Osteoblast (primary cell): ENCODE data around the gene GDF15. TPM values are rescaled to one million over a fixed set of nuclear protein-coding genes. Genes with fewer than 3 reads are reported as not detected.
"Not testable (repeated sequence)": the region's sequence is repeated elsewhere in the genome, so short reads cannot be mapped to it uniquely, and the experiment has no call there.

ENCODE experiments used
- DNase-seq: peaks from one replicate; pipeline ENCODE4 v3.0.0; 2011; ENCODE audit warnings: low spot score, mixed read lengths; ENCODE audit not compliant: insufficient read length; ENCODE audit errors: missing footprints
- H2AFZ ChIP-seq: 2 replicates; pipeline ENCODE4 v1.6.0; 2011; ENCODE audit warnings: mild to moderate bottlenecking, low read length
- H3K27ac ChIP-seq: 2 replicates; pipeline ENCODE4 v1.5.1; 2011; ENCODE audit warnings: mild to moderate bottlenecking, low read depth, low read length, moderate library complexity
- H3K27me3 ChIP-seq: 2 replicates; pipeline ENCODE4 v1.6.0; 2012; ENCODE audit warnings: mild to moderate bottlenecking, control low read depth, inconsistent platforms, low read length, moderate library complexity; ENCODE audit not compliant: insufficient read depth
- H3K36me3 ChIP-seq: 2 replicates; pipeline ENCODE4 v1.5.1; 2011; ENCODE audit warnings: mild to moderate bottlenecking, low read length, control low read depth, moderate library complexity; ENCODE audit not compliant: insufficient read depth
- H3K4me1 ChIP-seq: 2 replicates; pipeline ENCODE4 v1.5.1; 2011; ENCODE audit warnings: mild to moderate bottlenecking, low read length, control low read depth, moderate library complexity; ENCODE audit not compliant: insufficient read depth
- H3K4me2 ChIP-seq: 2 replicates; pipeline ENCODE4 v1.6.0; 2011; ENCODE audit warnings: mild to moderate bottlenecking, low read length; ENCODE audit not compliant: insufficient read depth
- H3K4me3 ChIP-seq: fragments of 200-600 bp; sonication (generic); 3 replicates; pipeline ENCODE4 v1.5.1; 2012; ENCODE audit warnings: mild to moderate bottlenecking, low read length, inconsistent platforms; ENCODE audit not compliant: insufficient read depth
- H3K79me2 ChIP-seq: 2 replicates; pipeline ENCODE4 v1.6.0; 2012; ENCODE audit warnings: mild to moderate bottlenecking, low read length, control low read depth, inconsistent platforms; ENCODE audit not compliant: insufficient read depth
- H3K9me3 ChIP-seq: 2 replicates; pipeline ENCODE4 v1.5.1; 2011; ENCODE audit warnings: low read depth, low read length, control low read depth
- H4K20me1 ChIP-seq: 2 replicates; pipeline ENCODE4 v1.6.0; 2012; ENCODE audit warnings: mild to moderate bottlenecking, low read length, control low read depth; ENCODE audit not compliant: insufficient read depth
- CTCF ChIP-seq: IDR thresholded peaks from 2 replicates; pipeline ENCODE4 v1.5.1; 2011; ENCODE audit warnings: mild to moderate bottlenecking, low read depth, low read length, moderate library complexity; ENCODE audit errors: extremely low read depth
- total RNA-seq: library from RNA; depleted of rRNA; stranded (reverse); fragments of >200 nt; gene quantifications from 2 replicates; pipeline ENCODE4 v1.2.3, GENCODE V29; 2012

Gene GDF15
- total RNA-seq, 1 donor, result 74.2 TPM

DNA sequence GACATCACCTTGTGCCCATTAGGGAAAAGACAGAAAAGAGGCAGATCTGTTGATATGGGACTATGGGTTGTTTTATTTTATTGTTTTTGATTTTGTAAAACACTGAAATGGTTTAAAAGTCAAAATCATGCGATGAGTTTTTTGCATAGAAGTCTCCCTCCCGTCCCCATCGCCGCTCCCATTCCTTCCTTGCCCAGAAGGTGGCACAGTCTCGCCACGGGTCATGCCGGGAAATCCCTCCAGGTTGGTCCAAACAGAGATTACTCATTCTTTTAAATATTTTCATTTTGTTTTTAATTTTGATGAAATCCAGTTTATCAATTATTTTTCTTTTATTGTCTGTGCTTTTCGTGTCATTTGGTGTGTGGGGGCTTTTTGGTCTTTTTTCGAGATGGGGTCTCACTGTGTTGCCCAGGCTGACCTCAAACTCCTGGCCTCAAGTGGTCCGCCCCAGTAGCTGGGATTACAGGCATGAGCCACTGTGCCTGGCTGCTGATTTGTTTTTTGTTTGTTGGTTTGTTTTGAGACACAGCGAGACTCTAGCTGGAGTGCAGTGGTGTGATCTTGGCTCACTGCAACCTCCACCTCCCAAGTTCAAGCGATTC lies 36.3 kb upstream of the GDF15 start:
- Histone ChIP-seq H3K27ac (no peak overlapping the region), H4K20me1 (no peaks in the 10 kb centered on the region), H3K79me2 (no peaks in the 10 kb centered on the region), H3K36me3 (no peaks in the 10 kb centered on the region), H2AFZ (no peak overlapping the region), H3K27me3 (no peaks in the 10 kb centered on the region), H3K9me3 (no peaks in the 10 kb centered on the region), H3K4me2 (no peak overlapping the region), H3K4me3 (no peak overlapping the region), H3K4me1 (no peaks in the 10 kb centered on the region)
- peak; percentile 96 for DNase-seq
- peak; percentile 94 for TF ChIP-seq CTCF

DNA sequence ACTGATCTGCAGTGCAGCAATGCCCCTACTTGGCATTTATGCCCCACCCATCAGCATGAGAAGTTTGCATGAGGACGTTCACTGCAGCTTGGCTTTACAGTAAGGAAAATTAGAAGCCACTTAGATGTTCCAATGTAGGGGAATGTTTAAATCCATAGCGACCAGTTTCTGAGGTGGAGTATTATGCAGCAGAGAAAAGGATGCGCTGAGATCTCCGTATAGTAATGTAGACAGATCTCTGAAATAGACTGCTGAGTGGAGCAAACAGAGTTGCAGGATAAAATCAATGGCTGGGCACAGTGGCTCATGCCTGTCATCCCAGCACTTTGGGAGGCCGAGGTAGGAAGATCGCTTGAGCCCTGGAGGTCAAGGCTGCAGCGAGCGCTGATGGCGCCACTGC lies 35.5 kb upstream of the GDF15 start:
- DNase-seq, result no peak
- no peak for TF ChIP-seq CTCF
- no peaks in the 10 kb centered on the region for H3K27me3 ChIP-seq
- H3K4me2 ChIP-seq, result no peak overlapping the region
- H3K27ac ChIP-seq, result no peak overlapping the region
- H4K20me1 ChIP-seq, result no peaks in the 10 kb centered on the region
- no peaks in the 10 kb centered on the region for H3K79me2 ChIP-seq
- H2AFZ ChIP-seq, result no peak overlapping the region
- no peak overlapping the region for H3K4me3 ChIP-seq
- H3K4me1 ChIP-seq, result no peaks in the 10 kb centered on the region
- H3K9me3 ChIP-seq, result no peaks in the 10 kb centered on the region
- H3K36me3 ChIP-seq, result peaks cover 1% of the 10 kb centered on the region

DNA sequence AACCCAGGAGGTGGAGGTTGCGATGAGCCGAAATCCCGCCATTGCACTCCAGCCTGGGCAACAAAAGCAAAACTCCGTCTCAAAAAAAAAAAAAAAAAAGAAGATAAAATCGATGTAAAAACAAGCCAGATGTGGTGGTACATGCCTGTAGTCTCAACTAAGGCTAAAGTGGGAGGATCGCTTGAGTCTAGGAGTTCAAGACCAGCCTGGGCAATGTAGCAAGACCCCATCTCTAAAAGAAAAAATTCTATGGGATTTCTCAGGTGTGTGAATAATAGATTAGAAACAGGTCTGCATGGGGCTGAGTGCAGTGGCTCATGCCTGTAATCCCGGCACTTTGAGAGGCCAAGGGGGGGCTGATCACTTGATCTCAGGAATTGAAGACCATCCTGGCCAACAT lies 34.4 kb upstream of the GDF15 start:
- Histone ChIP-seq H3K27me3 (no peaks in the 10 kb centered on the region), H2AFZ (no peak overlapping the region), H3K27ac (no peak overlapping the region), H4K20me1 (no peaks in the 10 kb centered on the region), H3K36me3 (peaks cover 6% of the 10 kb centered on the region), H3K4me3 (no peak overlapping the region), H3K9me3 (no peaks in the 10 kb centered on the region), H3K79me2 (no peaks in the 10 kb centered on the region), H3K4me1 (no peaks in the 10 kb centered on the region), H3K4me2 (no peak overlapping the region)
- no peak for TF ChIP-seq CTCF
- no peak for DNase-seq

- no peaks in the 10 kb centered on the region for H3K27me3 ChIP-seq
- DNase-seq, result no peak
- no peaks in the 10 kb centered on the region for H4K20me1 ChIP-seq
- peaks cover 14% of the 10 kb centered on the region for H3K36me3 ChIP-seq
- H2AFZ ChIP-seq, result no peak overlapping the region
- H3K27ac ChIP-seq, result no peak overlapping the region
- no peak for TF ChIP-seq CTCF
- H3K9me3 ChIP-seq, result peaks cover 3% of the 10 kb centered on the region
- no peaks in the 10 kb centered on the region for H3K4me1 ChIP-seq
- no peak overlapping the region for H3K4me2 ChIP-seq
- H3K4me3 ChIP-seq, result no peak overlapping the region
- H3K79me2 ChIP-seq, result no peaks in the 10 kb centered on the region
Observed at GRCh38 chr19:18353378-18354005, 32.5 kb upstream of the GDF15 start.

DNA sequence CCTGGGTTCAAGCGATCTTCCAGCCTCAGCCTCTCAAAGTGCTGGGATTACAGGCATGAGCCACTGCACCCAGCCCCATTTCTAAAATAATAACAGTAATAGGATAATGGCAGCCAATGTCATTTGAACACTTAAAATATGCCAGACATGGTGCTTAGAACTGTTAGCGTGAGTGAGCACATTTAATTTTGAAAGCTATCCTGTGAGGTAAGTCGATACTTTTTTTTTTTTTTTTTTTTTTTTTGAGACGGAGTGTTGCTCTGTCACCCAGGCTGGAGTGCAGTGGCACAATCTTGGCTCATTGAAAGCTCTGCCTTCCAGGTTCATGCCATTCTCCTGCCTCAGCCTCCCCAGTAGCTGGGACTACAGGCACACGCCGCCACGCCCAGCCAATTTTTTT lies 31.2 kb upstream of the GDF15 start:
- not testable (repeated sequence) for H2AFZ ChIP-seq, DNase-seq, H3K4me3 ChIP-seq, H3K27me3 ChIP-seq, H4K20me1 ChIP-seq, H3K27ac ChIP-seq, H3K79me2 ChIP-seq, H3K9me3 ChIP-seq, H3K4me1 ChIP-seq, H3K4me2 ChIP-seq
- peaks cover 19% of the 10 kb centered on the region for H3K36me3 ChIP-seq
